SH-SY5Y (cell line): ENCODE data around the gene IRF2BPL.

Experiments used
- GATA2 ChIP-seq: IDR thresholded peaks from 2 replicates; pipeline ENCODE4 v1.6.1; 2011; ENCODE audit warnings: mild to moderate bottlenecking, low read depth, low read length
- GATA3 ChIP-seq: IDR thresholded peaks from 2 replicates; pipeline ENCODE4 v1.6.1; 2011; ENCODE audit warnings: low read depth, mild to moderate bottlenecking, low read length, moderate library complexity

DNA sequence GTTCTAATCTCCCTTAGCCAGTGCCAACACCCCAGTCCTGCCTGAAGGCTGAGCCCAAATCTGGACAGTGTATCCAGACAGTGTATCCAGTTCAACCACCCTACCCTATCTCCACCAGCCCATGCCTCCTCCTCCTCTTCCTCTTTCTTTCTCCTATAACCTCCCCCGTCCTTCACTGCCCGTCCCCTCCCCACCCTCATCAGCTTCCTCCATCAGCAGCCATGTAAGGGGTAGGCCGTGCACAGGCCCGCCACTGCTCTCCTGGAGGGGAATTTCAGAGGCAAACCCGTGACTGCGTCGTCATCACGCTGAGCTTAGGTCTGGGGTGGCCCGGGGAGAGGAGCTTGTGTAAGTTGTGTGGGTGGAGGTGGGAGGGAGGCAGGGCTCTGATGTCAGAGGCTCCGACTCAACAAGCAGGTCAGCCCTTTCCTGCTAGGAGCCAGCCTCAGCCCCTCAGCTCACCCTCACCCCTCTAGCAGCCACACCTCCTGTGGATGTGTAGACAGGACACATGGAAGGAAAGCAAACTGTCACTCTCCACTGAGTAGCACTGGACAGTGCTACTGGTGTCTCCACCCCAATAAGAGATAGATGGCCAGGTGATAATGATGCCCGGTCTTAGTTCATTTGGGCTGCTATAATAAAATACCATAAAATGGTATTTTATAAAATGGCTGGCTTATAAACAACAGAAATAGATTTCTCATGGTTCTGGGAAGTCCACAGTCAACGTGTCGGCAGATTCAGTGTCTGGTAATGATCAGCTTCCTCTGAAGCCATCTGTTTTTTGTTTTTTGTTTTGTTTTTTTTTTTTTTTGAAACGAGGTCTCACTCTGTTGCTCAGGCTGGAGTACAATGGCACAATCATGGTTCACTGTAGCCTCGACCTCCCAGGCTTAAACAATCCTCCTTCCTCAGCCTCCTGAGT is 50.5 kb downstream of the IRF2BPL start:
- TF ChIP-seq GATA3, result no peak
- TF ChIP-seq GATA2, result no peak
